G401.6 (cell line): ENCODE measurements around the gene SPAG17.
A peak's percentile ranks its signal among the peaks of the same experiment; 100 is the strongest.

Experiments used
- FAIRE-seq: peaks from 2 replicates; lab custom pipeline; 2012; peaks lifted over from hg19 to GRCh38; lab: Jason Lieb, UNC

SPAG17 gene

GRCh38 chr1:118159569-118159968, 25.5 kb downstream of the SPAG17 start:
- FAIRE-seq, result peak; percentile 95

DNA sequence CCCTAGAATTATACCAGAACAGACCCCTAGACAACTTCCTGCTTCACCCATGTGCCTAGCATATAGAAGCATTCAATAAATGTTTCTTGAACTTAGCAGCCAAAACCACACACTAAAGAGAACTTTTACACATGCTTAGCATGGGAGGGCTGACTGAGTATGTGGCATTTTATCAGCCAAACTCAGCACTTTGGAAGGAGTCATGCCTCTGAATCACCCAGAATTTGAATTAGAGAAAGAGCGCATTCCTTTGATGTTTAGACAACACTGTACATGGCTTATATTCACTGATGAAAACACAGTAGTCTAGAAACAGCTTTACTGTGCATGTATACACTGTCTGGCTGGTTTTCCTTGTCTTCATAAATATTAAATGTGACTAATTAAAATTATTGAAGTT, 26.1 kb downstream of the SPAG17 start:
- peak; percentile 94 for FAIRE-seq

DNA sequence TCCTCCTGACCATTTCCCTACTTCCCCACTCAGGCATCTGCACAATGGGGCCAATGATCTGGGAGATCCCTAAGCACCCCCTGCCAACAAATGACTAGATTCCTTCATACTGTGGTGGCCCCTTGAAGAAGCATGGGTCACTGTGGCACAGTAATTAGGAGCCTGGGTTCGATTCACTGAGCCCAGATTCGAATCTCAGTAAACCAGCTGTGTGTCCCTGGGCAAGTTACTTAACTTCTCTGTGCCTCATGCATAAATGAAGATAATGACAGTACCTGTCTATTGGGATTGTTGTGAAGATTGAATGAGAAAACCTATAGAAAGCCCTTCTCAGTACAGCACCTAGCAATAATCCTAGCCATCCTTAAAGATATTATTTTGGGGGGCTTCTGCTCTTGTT, 27.5 kb downstream of the SPAG17 start:
- FAIRE-seq, result no peak

- FAIRE-seq, result peak; percentile 99
Observed at GRCh38 chr1:118155106-118155505, 29.9 kb downstream of the SPAG17 start.

DNA sequence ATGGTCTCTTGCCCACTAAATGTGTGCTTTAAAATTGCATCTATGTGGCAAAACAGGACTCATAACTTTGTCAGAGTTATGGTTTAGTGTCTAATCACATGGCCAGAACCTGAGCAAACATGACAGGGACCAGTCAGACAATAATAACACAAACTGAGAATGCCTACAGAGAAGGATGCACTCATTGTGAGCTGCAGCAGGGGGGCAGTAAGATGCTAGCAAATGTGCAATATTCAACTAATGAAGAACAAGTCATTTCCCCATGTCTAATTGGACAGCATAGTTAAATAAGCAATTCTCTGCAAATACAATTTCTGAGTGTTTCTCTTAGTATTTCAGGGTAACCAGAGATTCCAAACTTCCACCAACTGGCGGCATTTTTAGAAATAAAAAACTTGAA, 30.8 kb downstream of the SPAG17 start:
- FAIRE-seq, result no peak

DNA sequence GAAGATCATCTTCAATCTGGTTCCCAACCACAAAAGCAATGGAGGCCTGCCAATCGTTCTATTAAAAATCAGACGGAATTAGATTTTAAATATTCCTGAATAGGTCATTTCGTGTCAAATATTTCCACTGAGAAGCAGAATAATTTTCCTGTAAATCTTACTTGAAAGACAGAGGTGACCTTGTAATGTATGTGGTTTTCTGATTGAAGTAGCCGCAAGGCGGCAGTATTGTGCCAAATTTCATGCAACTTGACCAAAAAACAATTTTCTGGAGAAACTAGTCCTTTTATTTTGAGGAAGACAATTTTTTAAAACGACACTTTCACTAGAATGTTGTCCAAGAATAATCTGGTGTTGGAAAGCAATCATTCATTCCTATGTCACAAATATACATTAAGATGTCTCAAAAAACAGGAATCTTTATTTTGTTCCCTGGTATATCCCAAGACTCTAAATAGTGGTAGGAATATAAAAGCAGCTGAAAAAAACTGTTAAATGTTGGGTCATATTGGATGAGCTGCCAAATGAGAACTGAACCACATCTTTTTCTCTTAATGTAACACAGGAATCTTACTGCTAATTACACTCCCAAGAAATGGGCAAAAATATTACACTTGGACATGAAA, 33.6 kb downstream of the SPAG17 start:
- FAIRE-seq, result peak; percentile 97

DNA sequence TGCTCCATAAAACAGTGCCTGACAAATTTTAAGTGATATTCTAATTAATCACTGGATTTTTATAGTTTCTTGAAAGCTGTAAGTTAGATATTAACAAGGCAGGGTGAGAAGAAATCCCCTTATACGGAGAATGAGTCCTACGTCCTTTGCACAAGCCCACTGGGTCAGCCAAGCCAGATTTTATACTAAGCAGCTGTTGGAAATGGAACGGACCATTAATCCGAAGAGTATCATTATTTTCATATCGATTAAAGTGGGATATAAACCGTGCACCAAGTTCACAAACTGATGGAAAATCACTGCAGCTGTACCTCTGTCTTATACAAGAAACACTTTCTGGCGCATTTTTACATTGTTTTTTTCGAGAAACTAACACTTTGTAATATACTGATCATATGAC, 35.2 kb downstream of the SPAG17 start:
- no peak for FAIRE-seq

DNA sequence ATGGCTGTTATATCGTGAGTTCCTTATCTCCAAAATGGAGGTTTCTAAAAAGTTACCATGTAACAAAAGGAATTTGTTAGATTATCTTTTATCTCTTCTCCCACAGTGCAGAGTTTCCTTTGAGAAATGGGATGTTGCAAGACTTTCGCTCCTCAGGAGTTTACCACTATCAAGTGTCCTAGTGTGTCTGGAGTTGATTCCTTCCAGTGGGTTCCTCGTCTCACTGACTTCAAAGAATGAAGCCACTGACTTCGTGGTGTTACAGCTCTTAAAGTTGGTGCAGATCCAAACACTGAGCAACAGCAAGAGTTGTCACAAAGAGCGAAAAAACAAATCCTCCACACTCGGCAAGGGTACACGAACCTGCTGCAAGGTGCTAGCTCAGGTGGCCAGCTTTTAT, 37.0 kb downstream of the SPAG17 start:
- no peak for FAIRE-seq

- peak; percentile 96 for FAIRE-seq
Observed at GRCh38 chr1:118147522-118147921, 37.5 kb downstream of the SPAG17 start.

DNA sequence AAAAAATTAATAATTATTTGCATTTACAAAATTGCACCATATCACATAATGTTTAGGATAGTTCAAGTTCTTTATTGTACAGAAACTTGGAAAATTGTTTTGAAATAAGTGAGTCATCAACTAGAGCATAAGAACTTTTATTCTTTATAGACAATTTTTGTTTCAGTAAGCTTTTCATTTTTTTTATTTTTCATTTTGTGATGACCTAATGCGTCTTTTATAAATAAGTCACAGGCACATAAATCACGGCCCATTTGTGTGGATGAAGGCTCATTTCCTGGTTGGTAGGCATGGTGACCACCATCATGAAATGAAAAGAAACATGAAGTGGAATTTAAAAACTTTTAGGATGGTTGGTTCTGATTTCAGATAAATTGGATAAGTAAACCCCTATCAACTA, 39.3 kb downstream of the SPAG17 start:
- no peak for FAIRE-seq

DNA sequence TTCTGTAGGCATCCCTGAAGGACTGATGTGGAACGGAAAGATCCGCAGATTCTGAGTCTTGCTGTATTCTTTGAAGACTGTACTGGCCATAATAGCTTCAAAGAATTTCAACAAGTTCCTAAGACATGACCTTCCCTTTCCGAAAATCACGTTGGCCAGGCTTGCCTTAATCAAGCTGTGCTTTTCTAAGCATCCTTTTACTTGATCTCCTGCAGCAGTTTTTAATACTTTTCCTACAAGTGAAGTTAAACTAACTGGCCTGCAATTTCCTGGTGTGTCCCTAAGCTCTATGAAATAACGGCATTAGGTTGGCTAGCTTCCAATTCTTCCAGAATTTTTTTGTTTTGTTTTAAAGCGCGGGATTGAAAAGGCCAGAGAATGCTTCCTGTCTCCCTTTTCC, 40.3 kb downstream of the SPAG17 start:
- FAIRE-seq, result peak; percentile 99

- no peak for FAIRE-seq
Observed at GRCh38 chr1:118143831-118144230, 41.2 kb downstream of the SPAG17 start.

- FAIRE-seq, result no peak
Observed at GRCh38 chr1:118143121-118143520, 41.9 kb downstream of the SPAG17 start.

GRCh38 chr1:118142546-118142945, 42.5 kb downstream of the SPAG17 start:
- FAIRE-seq, result no peak

GRCh38 chr1:118137900-118138299, 47.1 kb downstream of the SPAG17 start:
- FAIRE-seq, result no peak

DNA sequence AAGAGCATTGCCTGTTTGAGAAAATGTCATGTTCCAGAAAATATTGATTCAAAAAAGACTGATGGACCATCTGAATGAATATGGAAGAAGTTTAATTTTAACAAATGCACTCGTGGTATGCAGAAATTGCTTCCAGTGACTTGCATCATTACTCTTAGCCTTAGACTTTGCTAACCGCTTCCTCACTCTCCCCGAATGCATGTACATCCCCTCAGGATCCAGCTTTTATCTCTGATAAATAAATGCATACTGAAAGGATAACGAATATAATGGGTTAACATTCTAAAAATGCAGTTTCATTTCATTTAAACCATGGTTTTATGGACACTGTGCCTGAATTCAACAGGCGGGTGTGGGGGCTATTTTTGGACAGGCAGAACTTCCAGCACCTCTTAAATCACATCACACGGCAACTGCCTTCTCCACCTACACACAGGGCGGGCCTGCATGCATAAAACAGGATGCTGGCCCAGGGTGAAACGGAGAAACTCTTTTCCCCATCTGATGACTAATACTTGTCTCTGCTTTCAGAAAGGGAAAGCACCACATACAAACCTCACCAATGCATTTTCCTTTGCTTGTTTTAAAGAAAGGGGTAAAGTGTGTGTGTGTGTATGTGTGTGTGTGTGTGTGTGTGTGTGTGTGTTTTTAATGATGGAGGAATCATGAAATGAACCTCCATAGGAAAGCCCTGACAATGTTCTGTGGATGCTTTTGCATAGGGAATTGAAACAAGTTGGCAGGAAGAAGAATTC, 48.7 kb downstream of the SPAG17 start:
- FAIRE-seq, result peak; percentile 92

DNA sequence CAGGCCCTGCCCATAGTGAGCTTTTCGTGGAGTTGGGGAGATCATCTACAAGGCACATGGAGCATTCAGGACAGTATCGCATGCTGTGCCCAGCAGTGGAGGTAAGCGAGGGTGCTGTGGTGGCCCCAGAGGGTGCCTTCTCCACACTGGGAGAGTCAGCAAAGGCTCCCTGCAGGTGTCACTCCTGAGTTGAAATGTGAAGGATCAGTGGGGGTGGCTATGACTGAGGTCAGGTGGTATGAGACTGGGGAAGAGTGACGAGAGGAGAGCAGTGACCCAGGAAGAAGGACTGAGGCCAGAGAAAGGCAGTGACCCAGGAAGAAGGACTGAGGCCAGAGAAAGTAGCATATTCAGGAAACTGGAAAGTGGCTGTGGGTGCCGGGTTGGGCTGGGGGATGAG, 53.0 kb downstream of the SPAG17 start:
- no peak for FAIRE-seq

GRCh38 chr1:118128761-118129160, 56.3 kb downstream of the SPAG17 start:
- FAIRE-seq, result peak; percentile 98

DNA sequence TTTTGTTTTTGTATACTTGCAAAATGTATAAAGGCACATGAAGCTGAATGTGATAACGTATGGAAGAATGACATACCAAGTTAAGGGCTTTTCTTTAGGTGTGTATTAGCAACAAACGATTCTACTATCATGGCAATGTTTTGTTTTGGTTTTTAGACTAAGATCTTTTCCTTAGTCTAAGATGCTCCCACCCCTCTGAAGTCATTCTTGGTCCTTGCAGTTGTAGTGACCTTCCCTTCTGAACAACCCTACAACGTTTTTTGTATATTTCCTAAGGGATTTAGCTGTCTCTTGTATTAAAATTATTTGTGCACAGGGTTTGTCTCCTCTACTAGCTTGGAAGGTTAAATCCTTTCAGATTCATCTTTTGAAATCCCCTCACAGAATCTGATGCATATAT, 61.0 kb downstream of the SPAG17 start:
- FAIRE-seq, result no peak

DNA sequence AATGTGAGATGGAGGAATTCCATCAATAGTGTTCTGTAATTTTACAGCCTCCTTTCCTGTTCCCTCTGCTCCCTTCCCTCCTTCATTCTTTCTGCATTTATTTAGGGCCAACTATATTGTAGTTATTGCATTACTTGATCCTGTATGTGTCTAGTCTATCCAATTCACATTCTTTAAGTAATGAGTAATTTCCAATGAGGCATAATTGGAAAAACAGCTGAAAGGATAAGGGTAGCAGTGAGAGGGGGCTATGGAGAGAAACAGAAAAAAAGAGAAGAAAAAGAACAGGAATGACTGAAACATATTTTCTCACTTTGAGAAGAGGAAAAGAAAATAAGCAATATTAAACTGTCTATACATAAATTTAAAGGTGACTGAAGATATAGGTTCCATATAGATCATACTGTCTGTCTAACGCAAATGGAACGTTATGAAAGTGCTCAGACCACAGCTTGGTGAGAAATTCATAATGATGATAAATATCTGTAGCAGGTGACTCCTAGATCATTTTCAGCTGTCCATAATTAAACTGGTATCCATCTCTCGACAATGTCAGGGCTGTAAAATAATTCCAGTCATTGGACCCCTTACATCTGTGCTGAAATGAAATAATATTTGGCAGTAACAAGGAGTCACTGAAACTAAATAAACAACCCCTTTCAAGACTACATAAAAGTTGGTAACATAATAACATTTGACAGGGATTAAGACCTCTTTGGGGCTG, 61.8 kb downstream of the SPAG17 start:
- FAIRE-seq, result peak; percentile 96

- peak; percentile 93 for FAIRE-seq
Observed at GRCh38 chr1:118122234-118123004, 62.6 kb downstream of the SPAG17 start.

GRCh38 chr1:118118873-118119463, 66.1 kb downstream of the SPAG17 start:
- FAIRE-seq, result no peak
